Measurements from ENCODE around the gene LEFTY1. TPM values are rescaled to one million over a fixed set of nuclear protein-coding genes. Genes with fewer than 3 reads are reported as not detected.

Gene LEFTY1
- total and polyA plus RNA-seq, 2 donors (not counting 3 experiments of a cell fraction or from before 2014, with no cell fraction given) = not detected

- TF ChIP-seq JUN (IDR thresholded peaks at IDR 0.05; ENCODE audit: borderline replicate concordance, insufficient read depth, insufficient read length, low read depth) (no peak), POLR2AphosphoS5 (IDR thresholded peaks at IDR 0.05; ENCODE audit: insufficient read depth, low read depth, low read length) (no peak), MYC (IDR thresholded peaks at IDR 0.05; ENCODE audit: low read depth, low read length) (no peak), CTCF (IDR thresholded peaks at IDR 0.05; ENCODE audit: extremely low read depth in 1 of 2, insufficient read depth in 1 of 2, low read depth in 1 of 2, low read length in 2 of 2) (no peak), POLR2A (IDR thresholded peaks at IDR 0.05; ENCODE audit: low read depth, low read length) (no peak), EZH2 (IDR thresholded peaks at IDR 0.05; ENCODE audit: borderline replicate concordance, low read depth, low read length, severe bottlenecking) (no peak), GATA2 (IDR thresholded peaks at IDR 0.05; ENCODE audit: insufficient read depth, insufficient read length, low read depth, low read length) (no peak), FOS (IDR thresholded peaks at IDR 0.05; ENCODE audit: borderline replicate concordance, insufficient read depth, low read length) (no peak)
- POLR2A ChIA-PET = no interaction called here
- H3K9me3 ChIP-seq (replicated peaks; ENCODE audit: control insufficient read depth, insufficient read depth, low read length) = no peaks in the 10 kb centered on the region
- FAIRE-seq = no peak
- no TSS peak for BruUV-seq (replicated peaks)
- CTCF ChIA-PET = interaction anchor here (0.7 to 3.7 kb wide), 7 partner anchors 10 to 369 kb away, joined by 3 to 29 read pairs (median 8); partner anchors contain the start of genes EPHX1 and SRP9
- intact Hi-C loops (cut with micrococcal nuclease) (loop anchor here (1.0 to 5.0 kb wide), 5 partner anchors 34 to 369 kb away; partner anchors contain the start of genes EPHX1 and SRP9), dilution Hi-C loops (cut with MboI; ENCODE audit: extremely low pct_ligation_motif_present, low sequenced_read_pairs) (no loop called here)
- no peaks in the 10 kb centered on the region for H3K4me1 ChIP-seq (ENCODE audit: control insufficient read depth, extremely low read depth, insufficient read depth, low read length)
- no peak overlapping the region for H3K4me3 ChIP-seq (replicated peaks in 1 of 3; ENCODE audit: insufficient read depth in 1 of 3, low read depth in 1 of 3, low read length in 3 of 3)
- H3K9me1 ChIP-seq (replicated peaks; ENCODE audit: control insufficient read depth, extremely low read depth, insufficient read depth, low read length) = no peaks in the 10 kb centered on the region
- no peaks in the 10 kb centered on the region for H3K27me3 ChIP-seq (ENCODE audit: control insufficient read depth in 2 of 2, insufficient read depth in 2 of 2, low read length in 2 of 2)
- no peaks in the 10 kb centered on the region for H4K20me1 ChIP-seq (replicated peaks; ENCODE audit: control insufficient read depth, extremely low read depth, insufficient read depth, low read length)
- H2AFZ ChIP-seq (ENCODE audit: low read depth, low read length) = no peak overlapping the region
- peaks cover 0 to 8% of the 10 kb centered on the region in 2 experiments for H3K36me3 ChIP-seq (ENCODE audit: control insufficient read depth in 2 of 2, extremely low read depth in 1 of 2, insufficient read depth in 2 of 2, low read length in 2 of 2)
- H3K79me2 ChIP-seq (ENCODE audit: control insufficient read depth, insufficient read depth, low read length) = no peaks in the 10 kb centered on the region
- no peak overlapping the region for H3K4me2 ChIP-seq (ENCODE audit: insufficient read depth, low read length)
- no peak for DNase-seq (ENCODE audit: low read depth, low spot score)
- H3K27ac ChIP-seq (ENCODE audit: insufficient read depth, low read depth, low read length) = no peak overlapping the region
- no peak overlapping the region for H3K9ac ChIP-seq (replicated peaks; ENCODE audit: extremely low read depth, insufficient read depth, low read length)
Observed at GRCh38 chr1:225844236-225845061, 44.5 kb downstream of the LEFTY1 start.
